ENCODE measurements around the gene KIRREL3. TPM values are rescaled to one million over a fixed set of nuclear protein-coding genes. Genes with fewer than 3 reads are reported as not detected.

The KIRREL3 gene
- total and polyA plus RNA-seq, 2 donors (not counting 3 experiments of a cell fraction or from before 2014, with no cell fraction given), result not detected

DNA sequence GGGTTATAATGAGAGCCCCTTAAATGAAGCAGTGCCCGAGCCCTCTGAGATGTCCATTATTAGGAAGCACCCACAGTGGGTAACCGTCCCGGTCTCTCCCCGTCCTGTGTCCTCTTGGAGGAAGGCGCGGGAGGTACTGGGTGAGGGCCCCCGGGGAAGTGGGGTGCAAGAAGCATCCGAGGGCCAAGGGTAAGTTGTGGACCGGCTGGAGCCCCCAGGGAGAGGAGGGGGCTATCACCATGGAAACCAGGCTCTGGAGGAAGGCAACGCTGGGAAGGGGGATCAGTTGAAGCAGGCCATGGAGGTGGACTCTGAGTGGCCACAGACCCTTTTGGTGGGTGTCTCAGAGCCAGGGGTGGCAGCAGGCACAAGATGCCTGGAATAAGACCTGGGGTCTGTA is 471.5 kb downstream of the KIRREL3 start:
- Histone ChIP-seq H3K9me1 (replicated peaks; ENCODE audit: control insufficient read depth, extremely low read depth, insufficient read depth, low read length) (peaks cover 2% of the 10 kb centered on the region), H3K4me1 (ENCODE audit: control insufficient read depth, extremely low read depth, insufficient read depth, low read length) (no peaks in the 10 kb centered on the region), H4K20me1 (replicated peaks; ENCODE audit: control insufficient read depth, extremely low read depth, insufficient read depth, low read length) (no peaks in the 10 kb centered on the region), H3K27me3 (ENCODE audit: control insufficient read depth in 2 of 2, insufficient read depth in 2 of 2, low read length in 2 of 2) (no peaks in the 10 kb centered on the region), H3K9me3 (replicated peaks; ENCODE audit: control insufficient read depth, insufficient read depth, low read length) (no peaks in the 10 kb centered on the region), H3K27ac (ENCODE audit: insufficient read depth, low read depth, low read length) (no peak overlapping the region), H3K9ac (replicated peaks; ENCODE audit: extremely low read depth, insufficient read depth, low read length) (no peak overlapping the region), H3K4me3 (replicated peaks in 1 of 3; ENCODE audit: insufficient read depth in 1 of 3, low read depth in 1 of 3, low read length in 3 of 3) (no peak overlapping the region), H3K36me3 (ENCODE audit: control insufficient read depth in 2 of 2, extremely low read depth in 1 of 2, insufficient read depth in 2 of 2, low read length in 2 of 2) (no peaks in the 10 kb centered on the region), H3K4me2 (ENCODE audit: insufficient read depth, low read length) (no peak overlapping the region), H3K79me2 (ENCODE audit: control insufficient read depth, insufficient read depth, low read length) (no peaks in the 10 kb centered on the region), H2AFZ (ENCODE audit: low read depth, low read length) (no peak overlapping the region)
- FAIRE-seq (no peak), DNase-seq (ENCODE audit: low read depth, low spot score) (no peak)
- ChIA-PET POLR2A (no interaction called here), CTCF (no interaction called here)
- intact Hi-C loops (cut with micrococcal nuclease), result no loop called here
- no peak for TF ChIP-seq FOS (IDR thresholded peaks at IDR 0.05; ENCODE audit: borderline replicate concordance, insufficient read depth, low read length)
- dilution Hi-C loops (cut with MboI; ENCODE audit: extremely low pct_ligation_motif_present, low sequenced_read_pairs), result no loop called here
- BruUV-seq (replicated peaks), result no TSS peak

DNA sequence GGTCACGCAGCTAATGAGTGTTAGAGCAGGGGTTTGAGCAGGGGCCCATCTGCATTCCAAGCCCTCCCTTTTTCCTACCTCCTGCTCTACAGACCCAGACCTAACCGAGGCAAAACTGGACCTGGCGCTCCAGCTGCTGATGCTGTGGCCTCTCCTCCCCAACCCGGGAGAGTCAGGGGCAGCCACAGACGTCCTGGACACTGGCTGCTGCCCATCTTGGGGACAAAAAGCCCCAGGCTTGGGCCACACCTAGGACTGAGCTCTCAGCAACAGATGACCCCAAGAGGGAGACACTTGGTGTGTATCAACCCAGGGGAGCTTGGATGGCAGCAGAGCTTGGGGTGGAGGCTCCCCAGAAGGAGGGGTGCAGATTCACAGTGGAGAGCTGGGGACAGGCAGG is 472.5 kb downstream of the KIRREL3 start:
- Histone ChIP-seq H3K79me2 (ENCODE audit: control insufficient read depth, insufficient read depth, low read length) (no peaks in the 10 kb centered on the region), H3K9ac (replicated peaks; ENCODE audit: extremely low read depth, insufficient read depth, low read length) (no peak overlapping the region), H3K4me2 (ENCODE audit: insufficient read depth, low read length) (no peak overlapping the region), H3K27me3 (ENCODE audit: control insufficient read depth in 2 of 2, insufficient read depth in 2 of 2, low read length in 2 of 2) (no peaks in the 10 kb centered on the region), H3K9me1 (replicated peaks; ENCODE audit: control insufficient read depth, extremely low read depth, insufficient read depth, low read length) (no peaks in the 10 kb centered on the region), H3K36me3 (ENCODE audit: control insufficient read depth in 2 of 2, extremely low read depth in 1 of 2, insufficient read depth in 2 of 2, low read length in 2 of 2) (no peaks in the 10 kb centered on the region), H4K20me1 (replicated peaks; ENCODE audit: control insufficient read depth, extremely low read depth, insufficient read depth, low read length) (no peaks in the 10 kb centered on the region), H3K4me1 (ENCODE audit: control insufficient read depth, extremely low read depth, insufficient read depth, low read length) (no peaks in the 10 kb centered on the region), H3K27ac (ENCODE audit: insufficient read depth, low read depth, low read length) (no peak overlapping the region), H3K9me3 (replicated peaks; ENCODE audit: control insufficient read depth, insufficient read depth, low read length) (no peaks in the 10 kb centered on the region), H2AFZ (ENCODE audit: low read depth, low read length) (no peak overlapping the region), H3K4me3 (replicated peaks in 1 of 3; ENCODE audit: insufficient read depth in 1 of 3, low read depth in 1 of 3, low read length in 3 of 3) (no peak overlapping the region)
- ChIA-PET POLR2A (no interaction called here), CTCF (interaction anchor here (0.9 kb wide), 1 partner anchor 47 kb away, joined by 3 read pairs; no protein-coding TSS in a partner anchor)
- FAIRE-seq, result no peak
- no peak for DNase-seq (ENCODE audit: low read depth, low spot score)
- BruUV-seq (replicated peaks), result no TSS peak
- no peak for TF ChIP-seq JUN (IDR thresholded peaks at IDR 0.05; ENCODE audit: borderline replicate concordance, insufficient read depth, insufficient read length, low read depth)
- TF ChIP-seq POLR2AphosphoS5 (IDR thresholded peaks at IDR 0.05; ENCODE audit: insufficient read depth, low read depth, low read length), result no peak
- no peak for TF ChIP-seq MYC (IDR thresholded peaks at IDR 0.05; ENCODE audit: low read depth, low read length)
- no peak for TF ChIP-seq GATA2 (IDR thresholded peaks at IDR 0.05; ENCODE audit: insufficient read depth, insufficient read length, low read depth, low read length)
- TF ChIP-seq, protein P1, sequence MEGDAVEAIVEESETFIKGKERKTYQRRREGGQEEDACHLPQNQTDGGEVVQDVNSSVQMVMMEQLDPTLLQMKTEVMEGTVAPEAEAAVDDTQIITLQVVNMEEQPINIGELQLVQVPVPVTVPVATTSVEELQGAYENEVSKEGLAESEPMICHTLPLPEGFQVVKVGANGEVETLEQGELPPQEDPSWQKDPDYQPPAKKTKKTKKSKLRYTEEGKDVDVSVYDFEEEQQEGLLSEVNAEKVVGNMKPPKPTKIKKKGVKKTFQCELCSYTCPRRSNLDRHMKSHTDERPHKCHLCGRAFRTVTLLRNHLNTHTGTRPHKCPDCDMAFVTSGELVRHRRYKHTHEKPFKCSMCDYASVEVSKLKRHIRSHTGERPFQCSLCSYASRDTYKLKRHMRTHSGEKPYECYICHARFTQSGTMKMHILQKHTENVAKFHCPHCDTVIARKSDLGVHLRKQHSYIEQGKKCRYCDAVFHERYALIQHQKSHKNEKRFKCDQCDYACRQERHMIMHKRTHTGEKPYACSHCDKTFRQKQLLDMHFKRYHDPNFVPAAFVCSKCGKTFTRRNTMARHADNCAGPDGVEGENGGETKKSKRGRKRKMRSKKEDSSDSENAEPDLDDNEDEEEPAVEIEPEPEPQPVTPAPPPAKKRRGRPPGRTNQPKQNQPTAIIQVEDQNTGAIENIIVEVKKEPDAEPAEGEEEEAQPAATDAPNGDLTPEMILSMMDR (IDR thresholded peaks at IDR 0.05; ENCODE audit: extremely low read depth in 1 of 2, insufficient read depth in 1 of 2, low read depth in 1 of 2, low read length in 2 of 2), result no peak
- TF ChIP-seq, protein P2, sequence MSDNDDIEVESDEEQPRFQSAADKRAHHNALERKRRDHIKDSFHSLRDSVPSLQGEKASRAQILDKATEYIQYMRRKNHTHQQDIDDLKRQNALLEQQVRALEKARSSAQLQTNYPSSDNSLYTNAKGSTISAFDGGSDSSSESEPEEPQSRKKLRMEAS (IDR thresholded peaks at IDR 0.05; ENCODE audit: insufficient read depth, insufficient read length), result no peak
- no peak for TF ChIP-seq FOS (IDR thresholded peaks at IDR 0.05; ENCODE audit: borderline replicate concordance, insufficient read depth, low read length)
- no peak for TF ChIP-seq EZH2 (IDR thresholded peaks at IDR 0.05; ENCODE audit: borderline replicate concordance, low read depth, low read length, severe bottlenecking)
- dilution Hi-C loops (cut with MboI; ENCODE audit: extremely low pct_ligation_motif_present, low sequenced_read_pairs) (no loop called here), intact Hi-C loops (cut with micrococcal nuclease) (no loop called here)

All from endothelial cell of umbilical vein (primary cell).